Mucosa of stomach (tissue), 1 donor: ENCODE measurements around the gene ETNK2.
"Not testable (repeated sequence)": the region's sequence is repeated elsewhere in the genome, so short reads cannot be mapped to it uniquely, and the experiment has no call there.

Experiments used
- H3K27me3 ChIP-seq: one replicate; pipeline ENCODE4 v1.7.0; 2013; ENCODE audit warnings: mild to moderate bottlenecking, low read length; ENCODE audit not compliant: control insufficient read depth, insufficient read depth
- H3K36me3 ChIP-seq: one replicate; pipeline ENCODE4 v1.7.0; 2013; ENCODE audit warnings: low read length; ENCODE audit not compliant: control insufficient read depth, insufficient read depth
- H3K4me1 ChIP-seq: one replicate; pipeline ENCODE4 v1.7.0; 2013; ENCODE audit warnings: mild to moderate bottlenecking, low read length; ENCODE audit not compliant: control insufficient read depth, insufficient read depth
- H3K4me3 ChIP-seq: one replicate; pipeline ENCODE4 v1.7.0; 2013; ENCODE audit warnings: low read length
- H3K9ac ChIP-seq: one replicate; pipeline ENCODE4 v1.7.0; 2013; ENCODE audit warnings: mild to moderate bottlenecking, low read length, moderate library complexity
- H3K9me3 ChIP-seq: one replicate; pipeline ENCODE4 v1.7.0; 2013; ENCODE audit warnings: mild to moderate bottlenecking, low read length, moderate library complexity; ENCODE audit not compliant: control insufficient read depth
- donor health status: Pancreatic carcinoma.

The ETNK2 gene

GRCh38 chr1:204112876-204113730, 38.7 kb downstream of the ETNK2 start:
- Histone ChIP-seq H3K9ac (no peak overlapping the region), H3K36me3 (no peaks in the 10 kb centered on the region), H3K9me3 (no peaks in the 10 kb centered on the region), H3K27me3 (no peaks in the 10 kb centered on the region), H3K4me1 (peaks cover 6% of the 10 kb centered on the region), H3K4me3 (no peak overlapping the region)

DNA sequence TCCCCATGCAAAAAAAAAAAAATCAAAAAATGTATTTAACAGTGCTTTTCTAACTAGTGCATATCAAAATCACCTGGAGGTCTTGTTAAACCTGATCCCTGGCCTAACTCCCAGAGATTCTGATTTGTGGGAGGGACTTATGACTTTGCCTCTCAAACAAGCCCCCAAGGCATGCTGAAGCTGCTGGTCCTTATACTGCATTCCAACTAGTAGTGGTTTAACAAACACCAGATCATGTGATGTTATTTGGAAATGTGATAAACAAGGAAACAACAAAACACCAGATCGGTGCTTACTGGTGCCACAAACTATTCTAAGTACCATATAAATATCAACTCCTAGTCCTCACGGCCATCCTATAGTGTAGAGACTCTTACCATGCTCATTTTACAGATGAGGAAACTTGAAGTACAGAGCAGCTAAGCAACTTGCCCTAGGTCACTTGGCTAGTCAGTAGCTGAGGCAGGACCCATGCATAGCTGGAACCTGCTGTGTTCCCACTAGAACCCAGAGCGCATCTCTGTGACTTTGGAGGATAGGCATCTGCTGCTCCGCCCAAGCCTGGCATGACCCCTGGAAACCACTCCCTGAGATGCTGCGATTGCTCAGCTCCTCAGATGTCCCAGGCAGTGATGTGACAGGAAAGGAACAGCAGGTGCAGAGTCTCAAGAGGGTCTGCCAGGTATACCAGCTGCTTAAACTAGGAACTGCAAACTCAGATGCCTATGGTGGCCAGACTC, 40.8 kb downstream of the ETNK2 start:
- Histone ChIP-seq H3K9me3 (no peaks in the 10 kb centered on the region), H3K9ac (no peak overlapping the region), H3K4me1 (peaks cover 6% of the 10 kb centered on the region), H3K4me3 (no peak overlapping the region), H3K27me3 (no peaks in the 10 kb centered on the region), H3K36me3 (no peaks in the 10 kb centered on the region)

GRCh38 chr1:204108312-204109141, 43.3 kb downstream of the ETNK2 start:
- Histone ChIP-seq H3K9ac (no peak overlapping the region), H3K9me3 (no peaks in the 10 kb centered on the region), H3K4me3 (no peak overlapping the region), H3K36me3 (no peaks in the 10 kb centered on the region), H3K27me3 (no peaks in the 10 kb centered on the region), H3K4me1 (peaks cover 22% of the 10 kb centered on the region)

DNA sequence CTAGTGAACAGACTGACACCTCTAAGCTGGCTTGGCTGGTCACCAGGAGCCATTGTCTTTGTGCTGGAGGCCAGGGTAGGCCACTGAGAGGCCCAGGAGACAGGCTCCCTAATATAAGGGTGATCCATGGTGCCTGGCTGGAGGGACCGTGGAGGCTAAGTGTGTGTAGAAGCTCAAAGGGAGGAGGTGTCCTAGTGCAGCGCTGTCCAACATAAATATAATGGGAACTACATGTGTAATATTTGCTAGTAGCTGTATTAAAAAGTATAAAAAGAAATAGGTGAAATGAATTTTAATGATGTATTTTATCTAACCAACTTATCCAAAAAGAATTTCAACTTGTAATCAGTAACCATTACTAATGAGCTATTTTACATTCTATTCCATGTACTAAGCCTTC, 44.0 kb downstream of the ETNK2 start:
- Histone ChIP-seq H3K27me3 (no peaks in the 10 kb centered on the region), H3K4me3 (no peak overlapping the region), H3K36me3 (no peaks in the 10 kb centered on the region), H3K9ac (no peak overlapping the region), H3K9me3 (no peaks in the 10 kb centered on the region), H3K4me1 (peaks cover 28% of the 10 kb centered on the region)

- no peaks in the 10 kb centered on the region for H3K36me3 ChIP-seq
- H3K4me1 ChIP-seq: peaks cover 32% of the 10 kb centered on the region
- H3K9ac ChIP-seq: no peak overlapping the region
- no peak overlapping the region for H3K4me3 ChIP-seq
- H3K9me3 ChIP-seq: no peaks in the 10 kb centered on the region
- H3K27me3 ChIP-seq: no peaks in the 10 kb centered on the region
These were observed 45.0 kb downstream of the ETNK2 start for GRCh38 chr1:204106825-204107224.

DNA sequence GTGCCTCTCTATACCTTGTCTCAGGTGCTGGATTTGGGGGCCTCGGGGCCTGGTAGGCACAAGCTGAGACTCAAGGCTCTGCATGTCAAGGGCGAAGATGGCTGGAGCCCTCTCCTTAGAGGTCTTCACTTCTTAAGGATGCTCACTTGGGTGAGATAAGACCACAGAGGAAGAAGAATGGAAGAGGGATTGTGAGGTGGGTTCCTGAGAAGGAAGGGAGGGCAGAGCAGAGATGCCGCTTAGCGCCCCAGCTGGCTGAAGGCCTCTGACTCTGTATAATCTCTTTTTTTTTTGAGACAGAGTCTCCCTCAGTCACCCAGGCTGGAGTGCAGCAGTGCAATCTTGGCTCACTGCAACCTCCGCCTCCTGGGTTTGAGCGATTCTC, 46.7 kb downstream of the ETNK2 start:
- H3K4me3 ChIP-seq: no peak overlapping the region
- peaks cover 49% of the 10 kb centered on the region for H3K4me1 ChIP-seq
- no peak overlapping the region for H3K9ac ChIP-seq
- H3K9me3 ChIP-seq: no peaks in the 10 kb centered on the region
- H3K27me3 ChIP-seq: no peaks in the 10 kb centered on the region
- H3K36me3 ChIP-seq: no peaks in the 10 kb centered on the region

GRCh38 chr1:204104331-204105130, 47.3 kb downstream of the ETNK2 start:
- Histone ChIP-seq H3K27me3 (no peaks in the 10 kb centered on the region), H3K9me3 (no peaks in the 10 kb centered on the region), H3K4me3 (no peak overlapping the region), H3K36me3 (no peaks in the 10 kb centered on the region), H3K4me1 (peaks cover 50% of the 10 kb centered on the region), H3K9ac (peak overlapping the region; percentile 1)

DNA sequence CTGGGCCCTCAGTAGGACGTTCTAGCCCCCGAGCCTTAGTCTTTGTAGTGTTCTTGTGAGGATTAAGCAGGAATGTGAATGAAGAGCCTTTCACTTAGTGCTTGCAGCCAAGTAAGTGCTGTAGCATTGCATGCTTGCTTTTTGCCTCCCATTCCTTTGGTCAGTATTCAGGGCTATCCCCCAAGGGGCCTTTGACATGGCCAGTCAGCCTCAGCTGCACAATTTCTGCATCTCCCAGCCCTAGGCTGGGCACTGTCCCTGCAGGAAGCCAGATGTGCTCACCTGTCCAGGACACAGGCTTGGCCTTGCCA, 48.5 kb downstream of the ETNK2 start:
- Histone ChIP-seq H3K4me1 (peaks cover 50% of the 10 kb centered on the region), H3K27me3 (no peaks in the 10 kb centered on the region), H3K36me3 (no peaks in the 10 kb centered on the region), H3K9ac (no peak overlapping the region), H3K4me3 (no peak overlapping the region), H3K9me3 (no peaks in the 10 kb centered on the region)

- Histone ChIP-seq H3K27me3 (no peaks in the 10 kb centered on the region), H3K4me1 (peaks cover 50% of the 10 kb centered on the region), H3K9ac (no peak overlapping the region), H3K9me3 (no peaks in the 10 kb centered on the region), H3K4me3 (no peak overlapping the region), H3K36me3 (no peaks in the 10 kb centered on the region)
These were observed 49.0 kb downstream of the ETNK2 start for GRCh38 chr1:204102739-204103430.

- Histone ChIP-seq H3K4me1 (peaks cover 50% of the 10 kb centered on the region), H3K4me3 (no peak overlapping the region), H3K9ac (no peak overlapping the region), H3K27me3 (no peaks in the 10 kb centered on the region), H3K9me3 (no peaks in the 10 kb centered on the region), H3K36me3 (no peaks in the 10 kb centered on the region)
These were observed 49.7 kb downstream of the ETNK2 start for GRCh38 chr1:204102029-204102611.

- H3K4me3 ChIP-seq: not testable (repeated sequence)
- H3K4me1 ChIP-seq: peaks cover 46% of the 10 kb centered on the region
These were observed 52.1 kb downstream of the ETNK2 start for GRCh38 chr1:204099754-204100153.

More at GRCh38 chr1:204099754-204100153, 52.1 kb downstream of the ETNK2 start:
- H3K36me3 ChIP-seq, H3K9ac ChIP-seq, H3K9me3 ChIP-seq, H3K27me3 ChIP-seq: not testable (repeated sequence)
